ENCODE results near the gene EGF. TPM values are rescaled to one million over a fixed set of nuclear protein-coding genes. Genes with fewer than 3 reads are reported as not detected.
"Not testable (repeated sequence)": the region's sequence is repeated elsewhere in the genome, so short reads cannot be mapped to it uniquely, and the experiment has no call there.

The EGF gene
- total RNA-seq, 2 experiments from 2014 or later = not detected

GRCh38 chr4:110020139-110020538 is 107.5 kb downstream of the EGF start:
- ChIA-PET CTCF (interaction anchor here (0.7 to 1.7 kb wide), 5 partner anchors 9 to 496 kb away, joined by 3 to 5 read pairs (median 3); no protein-coding TSS in a partner anchor), POLR2A (interaction anchor here (0.9 to 1.0 kb wide), 2 partner anchors 133 to 176 kb away, joined by 3 read pairs; no protein-coding TSS in a partner anchor)
- no peaks in the 10 kb centered on the region for H3K36me3 Mint-ChIP-seq (ENCODE audit: low read depth)
- no peak overlapping the region for H3K27ac Mint-ChIP-seq
- DNase-seq = no peak
- no peak overlapping the region for H3K4me3 Mint-ChIP-seq
- no peaks in the 10 kb centered on the region for H3K4me1 Mint-ChIP-seq
- peaks cover 11% of the 10 kb centered on the region for H3K27me3 Mint-ChIP-seq
- H3K9me3 Mint-ChIP-seq = no peaks in the 10 kb centered on the region

GRCh38 chr4:110020646-110021443 is 108.2 kb downstream of the EGF start:
- H3K27me3 Mint-ChIP-seq = peaks cover 11% of the 10 kb centered on the region
- H3K4me3 Mint-ChIP-seq = no peak overlapping the region
- no peaks in the 10 kb centered on the region for H3K36me3 Mint-ChIP-seq (ENCODE audit: low read depth)
- no peaks in the 10 kb centered on the region for H3K4me1 Mint-ChIP-seq
- H3K27ac Mint-ChIP-seq = no peak overlapping the region
- no peaks in the 10 kb centered on the region for H3K9me3 Mint-ChIP-seq
- ChIA-PET POLR2A (no interaction called here), CTCF (interaction anchor here (0.9 to 1.8 kb wide), 3 partner anchors 15 to 495 kb away, joined by 3 to 5 read pairs (median 5); no protein-coding TSS in a partner anchor)
- DNase-seq = no peak

- no peak overlapping the region for H3K27ac Mint-ChIP-seq
- H3K9me3 Mint-ChIP-seq = no peaks in the 10 kb centered on the region
- ChIA-PET CTCF (interaction anchor here (1.8 kb wide), 1 partner anchor 27 kb away, joined by 5 read pairs; no protein-coding TSS in a partner anchor), POLR2A (no interaction called here)
- H3K36me3 Mint-ChIP-seq (ENCODE audit: low read depth) = no peaks in the 10 kb centered on the region
- H3K27me3 Mint-ChIP-seq = peaks cover 14% of the 10 kb centered on the region
- no peaks in the 10 kb centered on the region for H3K4me1 Mint-ChIP-seq
- no peak for DNase-seq
- no peak overlapping the region for H3K4me3 Mint-ChIP-seq
Observed at GRCh38 chr4:110022457-110022856, 109.8 kb downstream of the EGF start.

GRCh38 chr4:110025056-110025455 is 112.4 kb downstream of the EGF start:
- Mint-ChIP-seq H3K4me1 (no peaks in the 10 kb centered on the region), H3K27ac (no peak overlapping the region), H3K9me3 (no peaks in the 10 kb centered on the region), H3K27me3 (peaks cover 11% of the 10 kb centered on the region), H3K4me3 (no peak overlapping the region), H3K36me3 (ENCODE audit: low read depth) (no peaks in the 10 kb centered on the region)
- CTCF ChIA-PET = interaction anchor here (1.4 kb wide), 1 partner anchor 24 kb away, joined by 4 read pairs; no protein-coding TSS in a partner anchor
- no peak for DNase-seq
- POLR2A ChIA-PET = no interaction called here

GRCh38 chr4:110025718-110026117 is 113.0 kb downstream of the EGF start:
- no peak for DNase-seq
- Mint-ChIP-seq H3K27ac (no peak overlapping the region), H3K9me3 (peaks cover 2% of the 10 kb centered on the region), H3K4me3 (no peak overlapping the region), H3K4me1 (no peaks in the 10 kb centered on the region), H3K27me3 (peaks cover 9% of the 10 kb centered on the region), H3K36me3 (ENCODE audit: low read depth) (no peaks in the 10 kb centered on the region)
- POLR2A ChIA-PET = no interaction called here
- CTCF ChIA-PET = interaction anchor here (1.4 kb wide), 1 partner anchor 23 kb away, joined by 4 read pairs; no protein-coding TSS in a partner anchor

- H3K4me3 Mint-ChIP-seq = no peak overlapping the region
- POLR2A ChIA-PET = no interaction called here
- no peaks in the 10 kb centered on the region for H3K36me3 Mint-ChIP-seq (ENCODE audit: low read depth)
- CTCF ChIA-PET = no interaction called here
- peaks cover 9% of the 10 kb centered on the region for H3K4me1 Mint-ChIP-seq
- peaks cover 41% of the 10 kb centered on the region for H3K27me3 Mint-ChIP-seq
- peaks cover 6% of the 10 kb centered on the region for H3K9me3 Mint-ChIP-seq
- DNase-seq = no peak
- no peak overlapping the region for H3K27ac Mint-ChIP-seq
Observed at GRCh38 chr4:110032603-110033002, 119.9 kb downstream of the EGF start.

GRCh38 chr4:110033355-110034025 is 120.8 kb downstream of the EGF start:
- H3K4me1 Mint-ChIP-seq = peaks cover 9% of the 10 kb centered on the region

GRCh38 chr4:110034026-110034393 is 121.3 kb downstream of the EGF start:
- peaks cover 41% of the 10 kb centered on the region for H3K27me3 Mint-ChIP-seq
- ChIA-PET POLR2A (interaction anchor here (1.5 kb wide), 1 partner anchor 25 kb away, joined by 4 read pairs; no protein-coding TSS in a partner anchor), CTCF (interaction anchor here (0.9 to 1.4 kb wide), 3 partner anchors 15 to 480 kb away, joined by 3 to 5 read pairs (median 3); no protein-coding TSS in a partner anchor)
- no peak overlapping the region for H3K27ac Mint-ChIP-seq
- H3K9me3 Mint-ChIP-seq = peaks cover 6% of the 10 kb centered on the region
- DNase-seq = peak; percentile 22
- no peaks in the 10 kb centered on the region for H3K36me3 Mint-ChIP-seq (ENCODE audit: low read depth)
- no peak overlapping the region for H3K4me3 Mint-ChIP-seq
- H3K4me1 Mint-ChIP-seq = peaks cover 9% of the 10 kb centered on the region

More at GRCh38 chr4:110033355-110034025, 120.8 kb downstream of the EGF start:
- CTCF ChIA-PET = interaction anchor here (0.6 to 1.4 kb wide), 2 partner anchors 16 to 618 kb away, joined by 5 read pairs; no protein-coding TSS in a partner anchor
- Mint-ChIP-seq H3K4me3 (no peak overlapping the region), H3K27me3 (peaks cover 41% of the 10 kb centered on the region), H3K36me3 (ENCODE audit: low read depth) (no peaks in the 10 kb centered on the region), H3K27ac (no peak overlapping the region), H3K9me3 (peaks cover 6% of the 10 kb centered on the region)
- POLR2A ChIA-PET = no interaction called here
- DNase-seq = no peak

- H3K36me3 Mint-ChIP-seq (ENCODE audit: low read depth); POLR2A ChIA-PET; CTCF ChIA-PET; H3K9me3 Mint-ChIP-seq; DNase-seq; H3K4me3 Mint-ChIP-seq; H3K27ac Mint-ChIP-seq; H3K4me1 Mint-ChIP-seq: not testable (repeated sequence)
- H3K27me3 Mint-ChIP-seq = peaks cover 33% of the 10 kb centered on the region
Observed at GRCh38 chr4:110039164-110039563, 126.5 kb downstream of the EGF start.

- Mint-ChIP-seq H3K9me3 (no peaks in the 10 kb centered on the region), H3K4me1 (peaks cover under 1% of the 10 kb centered on the region), H3K4me3 (no peak overlapping the region), H3K27ac (no peak overlapping the region), H3K36me3 (ENCODE audit: low read depth) (no peaks in the 10 kb centered on the region), H3K27me3 (peaks cover 14% of the 10 kb centered on the region)
- ChIA-PET POLR2A (no interaction called here), CTCF (no interaction called here)
- no peak for DNase-seq
Observed at GRCh38 chr4:110041735-110042134, 129.1 kb downstream of the EGF start.

GRCh38 chr4:110042545-110043517 is 130.1 kb downstream of the EGF start:
- POLR2A ChIA-PET = no interaction called here

GRCh38 chr4:110046588-110047049 is 133.9 kb downstream of the EGF start:
- peaks cover 7% of the 10 kb centered on the region for H3K4me1 Mint-ChIP-seq
- no peaks in the 10 kb centered on the region for H3K9me3 Mint-ChIP-seq
- no peak for DNase-seq
- no peak overlapping the region for H3K27ac Mint-ChIP-seq
- H3K27me3 Mint-ChIP-seq = peaks cover 4% of the 10 kb centered on the region
- CTCF ChIA-PET = interaction anchor here (0.8 to 1.6 kb wide), 4 partner anchors 12 to 464 kb away, joined by 3 to 5 read pairs (median 4); no protein-coding TSS in a partner anchor
- POLR2A ChIA-PET = interaction anchor here (0.9 kb wide), 1 partner anchor 151 kb away, joined by 3 read pairs; no protein-coding TSS in a partner anchor
- peaks cover 9% of the 10 kb centered on the region for H3K36me3 Mint-ChIP-seq (ENCODE audit: low read depth)
- H3K4me3 Mint-ChIP-seq = no peak overlapping the region

More at GRCh38 chr4:110042545-110043517, 130.1 kb downstream of the EGF start:
- Mint-ChIP-seq H3K9me3 (no peaks in the 10 kb centered on the region), H3K4me3 (no peak overlapping the region), H3K27ac (no peak overlapping the region), H3K4me1 (peaks cover 2% of the 10 kb centered on the region), H3K36me3 (ENCODE audit: low read depth) (no peaks in the 10 kb centered on the region), H3K27me3 (peaks cover 6% of the 10 kb centered on the region)
- no peak for DNase-seq
- CTCF ChIA-PET = no interaction called here

Data from activated CD4-positive, alpha-beta memory T cell treated with anti-CD3 and anti-CD28 coated beads, Interleukin-2, amount 10 ng/mL, durations not matched to agents 7 days and 5 days (primary cell).